Measurements from ENCODE around the gene CDH4. TPM values are rescaled to one million over a fixed set of nuclear protein-coding genes. Genes with fewer than 3 reads are reported as not detected.

CDH4 gene
- total RNA-seq, 1 donor from 2014 or later: 2.9 TPM

DNA sequence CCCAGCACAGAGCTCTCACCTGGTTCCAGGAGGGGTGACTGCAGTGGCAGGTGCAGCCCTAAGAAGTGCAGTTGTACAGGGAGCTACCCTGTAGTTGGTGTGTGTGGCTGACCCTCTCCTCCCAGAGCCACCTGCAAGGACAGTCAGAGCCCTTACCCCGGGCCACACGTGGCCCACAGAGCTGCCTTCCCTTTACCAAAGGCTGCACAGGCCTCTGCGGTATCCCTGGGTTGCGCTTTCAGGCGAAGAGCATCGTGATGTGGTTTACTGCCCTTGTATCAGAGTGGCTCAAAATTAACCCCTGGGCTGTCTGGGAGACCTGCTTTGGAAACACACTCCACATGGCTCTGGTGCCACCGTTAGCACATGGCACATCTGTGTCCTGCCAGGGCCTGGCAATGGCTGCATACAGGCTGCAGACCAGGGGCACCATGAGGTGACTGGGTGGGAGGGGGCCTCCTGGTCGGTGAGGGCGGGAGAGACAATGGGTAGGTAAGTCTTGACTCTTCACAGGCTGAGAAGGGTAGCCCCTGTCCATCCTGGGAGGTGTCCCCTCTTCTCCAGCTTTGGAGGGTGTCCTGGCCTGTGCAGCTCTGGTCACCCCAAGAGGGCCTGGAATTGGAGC, 81.5 kb downstream of the CDH4 start:
- Mint-ChIP-seq H3K4me1 (peaks cover 11% of the 10 kb centered on the region), H3K4me3 (no peak overlapping the region), H3K27ac (no peak overlapping the region), H3K27me3 (ENCODE audit: insufficient read depth, low read depth) (no peaks in the 10 kb centered on the region), H3K36me3 (no peaks in the 10 kb centered on the region), H3K9me3 (no peaks in the 10 kb centered on the region)
- TF ChIP-seq, protein P1, sequence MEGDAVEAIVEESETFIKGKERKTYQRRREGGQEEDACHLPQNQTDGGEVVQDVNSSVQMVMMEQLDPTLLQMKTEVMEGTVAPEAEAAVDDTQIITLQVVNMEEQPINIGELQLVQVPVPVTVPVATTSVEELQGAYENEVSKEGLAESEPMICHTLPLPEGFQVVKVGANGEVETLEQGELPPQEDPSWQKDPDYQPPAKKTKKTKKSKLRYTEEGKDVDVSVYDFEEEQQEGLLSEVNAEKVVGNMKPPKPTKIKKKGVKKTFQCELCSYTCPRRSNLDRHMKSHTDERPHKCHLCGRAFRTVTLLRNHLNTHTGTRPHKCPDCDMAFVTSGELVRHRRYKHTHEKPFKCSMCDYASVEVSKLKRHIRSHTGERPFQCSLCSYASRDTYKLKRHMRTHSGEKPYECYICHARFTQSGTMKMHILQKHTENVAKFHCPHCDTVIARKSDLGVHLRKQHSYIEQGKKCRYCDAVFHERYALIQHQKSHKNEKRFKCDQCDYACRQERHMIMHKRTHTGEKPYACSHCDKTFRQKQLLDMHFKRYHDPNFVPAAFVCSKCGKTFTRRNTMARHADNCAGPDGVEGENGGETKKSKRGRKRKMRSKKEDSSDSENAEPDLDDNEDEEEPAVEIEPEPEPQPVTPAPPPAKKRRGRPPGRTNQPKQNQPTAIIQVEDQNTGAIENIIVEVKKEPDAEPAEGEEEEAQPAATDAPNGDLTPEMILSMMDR (IDR thresholded peaks at IDR 0.05): no peak
- TF ChIP-seq EZH2phosphoT487 (IDR thresholded peaks at IDR 0.05) (no peak), EZH2 (IDR thresholded peaks at IDR 0.05) (no peak)
- no peaks in the 10 kb centered on the region for H3K27me3 ChIP-seq
- no peak for DNase-seq (ENCODE audit: low spot score)
- peaks cover 8% of the 10 kb centered on the region for H3K4me1 ChIP-seq
- H3K27ac ChIP-seq: no peak overlapping the region
- no peak overlapping the region for H2AFZ ChIP-seq (replicated peaks)
- no peak overlapping the region for H3K9ac ChIP-seq
- no peak overlapping the region for H3K4me2 ChIP-seq
- H3K9me3 ChIP-seq (ENCODE audit: low read depth): no peaks in the 10 kb centered on the region
- H3K79me2 ChIP-seq (ENCODE audit: low read depth): no peaks in the 10 kb centered on the region
- H3K36me3 ChIP-seq: no peaks in the 10 kb centered on the region
- H4K20me1 ChIP-seq (ENCODE audit: low read depth): peaks cover 16% of the 10 kb centered on the region
- no peak overlapping the region for H3K4me3 ChIP-seq
- no peaks in the 10 kb centered on the region for H3F3A ChIP-seq (ENCODE audit: low read depth)

DNA sequence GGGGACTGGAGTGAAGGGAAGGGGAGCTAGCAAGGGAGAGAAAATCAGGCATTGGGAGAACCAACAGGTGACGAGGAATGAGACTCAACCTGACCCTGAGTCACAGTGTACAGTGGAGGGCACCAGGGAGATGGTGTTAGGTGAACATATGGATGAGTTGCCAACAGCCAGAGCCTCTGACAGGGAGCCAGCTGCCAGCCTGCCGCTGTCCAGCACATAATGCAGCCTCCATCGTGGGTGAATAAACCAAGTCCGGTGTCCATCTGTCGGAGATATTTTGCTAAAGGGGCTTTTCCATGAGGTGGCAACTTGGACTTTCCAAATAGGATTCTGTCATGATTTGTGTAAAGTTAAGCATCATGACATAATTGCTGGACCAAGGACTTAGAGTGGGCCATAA, 88.1 kb downstream of the CDH4 start:
- no peaks in the 10 kb centered on the region for H3K9me3 ChIP-seq (ENCODE audit: low read depth)
- no peak overlapping the region for H3K4me2 ChIP-seq
- no peaks in the 10 kb centered on the region for H3F3A ChIP-seq (ENCODE audit: low read depth)
- DNase-seq (ENCODE audit: low spot score): no peak
- H3K27me3 ChIP-seq: peaks cover 5% of the 10 kb centered on the region
- H3K9me3 Mint-ChIP-seq: peaks cover 21% of the 10 kb centered on the region
- no peaks in the 10 kb centered on the region for H3K4me1 ChIP-seq
- H3K36me3 Mint-ChIP-seq: peaks cover 7% of the 10 kb centered on the region
- H3K9ac ChIP-seq: no peak overlapping the region
- H4K20me1 ChIP-seq (ENCODE audit: low read depth): no peaks in the 10 kb centered on the region
- no peak overlapping the region for H3K27ac Mint-ChIP-seq
- H3K4me3 Mint-ChIP-seq: no peak overlapping the region
- H3K4me3 ChIP-seq: no peak overlapping the region
- no peak overlapping the region for H3K27ac ChIP-seq
- no peaks in the 10 kb centered on the region for H3K79me2 ChIP-seq (ENCODE audit: low read depth)
- no peaks in the 10 kb centered on the region for H3K36me3 ChIP-seq
- no peaks in the 10 kb centered on the region for H3K27me3 Mint-ChIP-seq (ENCODE audit: insufficient read depth, low read depth)
- no peak for TF ChIP-seq EZH2 (IDR thresholded peaks at IDR 0.05)
- TF ChIP-seq, protein P1 (IDR thresholded peaks at IDR 0.05): no peak
- no peak for TF ChIP-seq EZH2phosphoT487 (IDR thresholded peaks at IDR 0.05)
- H2AFZ ChIP-seq (replicated peaks): no peak overlapping the region
- peaks cover 17% of the 10 kb centered on the region for H3K4me1 Mint-ChIP-seq

DNA sequence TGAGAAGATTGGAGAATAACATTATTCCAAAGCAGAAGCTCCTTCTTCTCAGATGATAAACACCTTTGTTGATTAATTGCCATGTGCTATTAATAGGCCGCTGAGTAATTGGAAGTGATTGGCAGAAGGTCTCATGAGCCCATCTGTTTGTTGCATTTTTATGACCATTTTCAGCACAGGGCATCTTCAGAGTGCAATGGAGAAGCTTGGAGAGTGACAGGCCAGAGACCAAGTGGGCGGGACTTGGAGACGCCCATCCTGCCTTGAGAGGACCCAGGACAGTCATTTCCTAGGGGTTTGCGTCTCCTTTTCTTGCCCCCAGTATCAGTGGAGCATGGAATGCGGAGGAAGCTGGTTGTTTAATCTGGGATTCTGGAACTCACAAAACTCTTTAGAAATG, 89.5 kb downstream of the CDH4 start:
- peaks cover 6% of the 10 kb centered on the region for H3K27me3 Mint-ChIP-seq (ENCODE audit: insufficient read depth, low read depth)
- Histone ChIP-seq H3K27ac (no peak overlapping the region), H4K20me1 (ENCODE audit: low read depth) (no peaks in the 10 kb centered on the region), H3K36me3 (no peaks in the 10 kb centered on the region), H3K9me3 (ENCODE audit: low read depth) (no peaks in the 10 kb centered on the region), H3K27me3 (peaks cover 5% of the 10 kb centered on the region), H2AFZ (replicated peaks) (no peak overlapping the region), H3K9ac (no peak overlapping the region), H3F3A (ENCODE audit: low read depth) (no peaks in the 10 kb centered on the region), H3K79me2 (ENCODE audit: low read depth) (no peaks in the 10 kb centered on the region), H3K4me1 (no peaks in the 10 kb centered on the region), H3K4me3 (no peak overlapping the region), H3K4me2 (no peak overlapping the region)
- H3K4me1 Mint-ChIP-seq: peaks cover 23% of the 10 kb centered on the region
- no peak overlapping the region for H3K4me3 Mint-ChIP-seq
- TF ChIP-seq, protein P1 (IDR thresholded peaks at IDR 0.05): no peak
- TF ChIP-seq EZH2 (IDR thresholded peaks at IDR 0.05) (no peak), EZH2phosphoT487 (IDR thresholded peaks at IDR 0.05) (no peak)
- H3K27ac Mint-ChIP-seq: no peak overlapping the region
- H3K9me3 Mint-ChIP-seq: peaks cover 21% of the 10 kb centered on the region
- no peak for DNase-seq (ENCODE audit: low spot score)
- peaks cover 11% of the 10 kb centered on the region for H3K36me3 Mint-ChIP-seq

All from neural progenitor cell (in vitro differentiated cells).